Mesodermal cell (in vitro differentiated cells): ENCODE data around the gene SART1.

Source experiments
- H3K27ac ChIP-seq: 2 replicates; pipeline ENCODE4 v1.7.0; 2013; ENCODE audit warnings: mild to moderate bottlenecking, low read depth, low read length, moderate library complexity; ENCODE audit not compliant: severe bottlenecking
- H3K36me3 ChIP-seq: 2 replicates; pipeline ENCODE4 v1.7.1; 2013; ENCODE audit warnings: mild to moderate bottlenecking, low read length, moderate library complexity; ENCODE audit not compliant: control insufficient read depth, insufficient read depth
- H3K4me1 ChIP-seq: one replicate; pipeline ENCODE4 v1.7.1; 2013; ENCODE audit warnings: mild to moderate bottlenecking, low read length; ENCODE audit not compliant: insufficient read depth, control insufficient read depth, poor library complexity, severe bottlenecking
- H3K4me3 ChIP-seq: 2 replicates; pipeline ENCODE4 v1.7.0; 2013; ENCODE audit warnings: low read length, control low read depth, mild to moderate bottlenecking; ENCODE audit not compliant: insufficient read depth, poor library complexity, severe bottlenecking; ENCODE audit errors: extremely low read depth
- H3K9me3 ChIP-seq: 2 replicates; pipeline ENCODE4 v1.7.1; 2013; ENCODE audit warnings: mild to moderate bottlenecking, low read length, moderate library complexity; ENCODE audit not compliant: control insufficient read depth
- WGBS, 2 experiments: methylation state at CpG; one replicate each; pipeline ENCODE4 v1.1.5; 2013; ENCODE audit warnings: missing lambda C conversion rate in 2 of 2; ENCODE audit not compliant: insufficient coverage in 2 of 2; 5-methylcytosine and 5-hydroxymethylcytosine counted together

The SART1 gene

GRCh38 chr11:65934014-65934413 is 27.5 kb upstream of the SART1 start:
- H3K9me3 ChIP-seq: no peaks in the 10 kb centered on the region
- WGBS, 2 experiments: 100% methylated on average over 1 of the region's 4 CpGs
- H3K27ac ChIP-seq: no peak overlapping the region

GRCh38 chr11:65937766-65938165 is 23.8 kb upstream of the SART1 start:
- Histone ChIP-seq H3K36me3 (no peaks in the 10 kb centered on the region), H3K4me3 (no peak overlapping the region), H3K9me3 (no peaks in the 10 kb centered on the region), H3K27ac (no peak overlapping the region), H3K4me1 (peaks cover 4% of the 10 kb centered on the region)
- WGBS, 2 experiments: 75 to 88% methylated on average over 2 to 3 of the region's 4 CpGs

More at GRCh38 chr11:65934014-65934413, 27.5 kb upstream of the SART1 start:
- Histone ChIP-seq H3K4me3 (no peak overlapping the region), H3K36me3 (no peaks in the 10 kb centered on the region), H3K4me1 (peaks cover 9% of the 10 kb centered on the region)

- no peak overlapping the region for H3K4me3 ChIP-seq
- no peaks in the 10 kb centered on the region for H3K36me3 ChIP-seq
- WGBS, 2 experiments: 81 to 87% methylated on average over 7 to 8 of the region's 9 CpGs
- peaks cover 11% of the 10 kb centered on the region for H3K4me1 ChIP-seq
- no peak overlapping the region for H3K27ac ChIP-seq
- H3K9me3 ChIP-seq: no peaks in the 10 kb centered on the region
Measured at GRCh38 chr11:65941720-65942310, 19.7 kb upstream of the SART1 start.

GRCh38 chr11:65942531-65942930 is 19.0 kb upstream of the SART1 start:
- Histone ChIP-seq H3K36me3 (no peaks in the 10 kb centered on the region), H3K9me3 (no peaks in the 10 kb centered on the region), H3K4me1 (peaks cover 11% of the 10 kb centered on the region), H3K27ac (no peak overlapping the region), H3K4me3 (no peak overlapping the region)
- WGBS, 2 experiments: 91 to 92% methylated on average over 7 of the region's 7 CpGs

GRCh38 chr11:65944191-65944590 is 17.3 kb upstream of the SART1 start:
- Histone ChIP-seq H3K4me3 (no peak overlapping the region), H3K9me3 (no peaks in the 10 kb centered on the region), H3K4me1 (peaks cover 11% of the 10 kb centered on the region), H3K36me3 (no peaks in the 10 kb centered on the region), H3K27ac (no peak overlapping the region)
- 94 to 96% methylated on average over 5 to 7 of the region's 8 CpGs for WGBS, 2 experiments

GRCh38 chr11:65944767-65945166 is 16.8 kb upstream of the SART1 start:
- H3K27ac ChIP-seq: no peak overlapping the region
- 82 to 87% methylated on average over 5 to 7 of the region's 8 CpGs for whole genome bisulfite sequencing, 2 experiments

GRCh38 chr11:65945430-65945911 is 16.1 kb upstream of the SART1 start, which contains the start of gene TSGA10IP:
TSGA10IP (plus strand) TSS chr11:65945480; CDS start chr11:65945676, 196 bp downstream.
- Histone ChIP-seq H3K36me3 (no peaks in the 10 kb centered on the region), H3K9me3 (no peaks in the 10 kb centered on the region), H3K4me1 (peaks cover 11% of the 10 kb centered on the region), H3K4me3 (no peak within 1 kb of the TSS), H3K27ac (no peak within 1 kb of the TSS)
- 25 to 38% methylated on average over 12 to 13 of the region's 13 CpGs for WGBS, 2 experiments

More at GRCh38 chr11:65944767-65945166, 16.8 kb upstream of the SART1 start:
- Histone ChIP-seq H3K4me1 (peaks cover 11% of the 10 kb centered on the region), H3K9me3 (no peaks in the 10 kb centered on the region), H3K36me3 (no peaks in the 10 kb centered on the region), H3K4me3 (no peak overlapping the region)

- 72 to 80% methylated on average over 7 to 9 of the region's 11 CpGs for WGBS, 2 experiments
- Histone ChIP-seq H3K36me3 (no peaks in the 10 kb centered on the region), H3K27ac (no peak overlapping the region), H3K4me3 (no peak overlapping the region), H3K9me3 (no peaks in the 10 kb centered on the region), H3K4me1 (peaks cover 11% of the 10 kb centered on the region)
Measured at GRCh38 chr11:65945941-65946558, 15.5 kb upstream of the SART1 start.

- Histone ChIP-seq H3K9me3 (no peaks in the 10 kb centered on the region), H3K27ac (no peak overlapping the region), H3K36me3 (no peaks in the 10 kb centered on the region), H3K4me1 (peaks cover 9% of the 10 kb centered on the region), H3K4me3 (no peak overlapping the region)
- 82 to 100% methylated on average over 3 to 4 of the region's 4 CpGs for WGBS, 2 experiments
Measured at GRCh38 chr11:65946655-65947054, 14.9 kb upstream of the SART1 start.

- WGBS, 2 experiments: 87 to 93% methylated on average over 9 to 10 of the region's 13 CpGs
- Histone ChIP-seq H3K4me1 (peaks cover 7% of the 10 kb centered on the region), H3K27ac (no peak overlapping the region), H3K9me3 (no peaks in the 10 kb centered on the region), H3K4me3 (no peak overlapping the region), H3K36me3 (no peaks in the 10 kb centered on the region)
Measured at GRCh38 chr11:65947133-65947532, 14.4 kb upstream of the SART1 start.

GRCh38 chr11:65947603-65948125 is 13.9 kb upstream of the SART1 start:
- Histone ChIP-seq H3K9me3 (no peaks in the 10 kb centered on the region), H3K36me3 (no peaks in the 10 kb centered on the region), H3K4me3 (no peak overlapping the region), H3K4me1 (peaks cover 7% of the 10 kb centered on the region), H3K27ac (no peak overlapping the region)
- 91 to 92% methylated on average over 6 to 7 of the region's 12 CpGs for WGBS, 2 experiments
